ENCODE measurements around the gene ANKRD7.

Gene ANKRD7

DNA sequence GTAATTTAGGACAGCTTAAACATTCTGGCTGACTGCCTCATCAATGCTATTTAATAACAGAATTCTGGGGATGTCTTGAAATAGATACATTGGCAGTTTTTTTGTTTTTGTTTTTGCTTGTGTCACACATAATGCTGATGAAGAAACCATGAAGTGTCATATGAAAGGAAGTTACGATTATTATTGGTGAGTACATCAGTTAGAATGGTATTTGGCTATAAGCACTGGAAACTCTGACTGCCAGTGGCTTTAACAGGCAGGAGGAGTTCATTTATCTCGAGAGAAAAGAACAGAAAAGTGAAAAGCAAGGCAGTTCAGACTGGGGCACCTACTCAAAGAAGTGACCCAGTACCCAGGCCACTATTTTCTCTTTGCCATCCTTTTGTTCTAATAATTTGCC, 22.4 kb upstream of the ANKRD7 start:
- no peaks in the 10 kb centered on the region for H3K9me3 ChIP-seq (ENCODE audit: control insufficient read depth, insufficient read depth, low read depth, low read length)
- H3K27ac ChIP-seq (ENCODE audit: extremely low read depth, low read depth, low read length), result no peak overlapping the region
- TF ChIP-seq ZNF747 (tag by site-specific recombination; IDR thresholded peaks at IDR 0.05) (no peak), ZNF791 (tag by site-specific recombination; IDR thresholded peaks at IDR 0.05) (no peak), ZFHX2 (tag by site-specific recombination; conservative IDR thresholded peaks at IDR 0.05) (no peak), ZNF221 (tag by site-specific recombination; IDR thresholded peaks at IDR 0.05; ENCODE audit: borderline replicate concordance) (no peak), IKZF3 (tag by site-specific recombination; IDR thresholded peaks at IDR 0.05) (no peak), ZNF223 (tag by site-specific recombination; IDR thresholded peaks at IDR 0.05) (no peak), KLF1 (tag by site-specific recombination; IDR thresholded peaks at IDR 0.05) (no peak), YY2 (tag by site-specific recombination; IDR thresholded peaks at IDR 0.05) (no peak), ZNF114 (tag by site-specific recombination; IDR thresholded peaks at IDR 0.05) (no peak), ZNF623 (tag by site-specific recombination; IDR thresholded peaks at IDR 0.05) (no peak), ZBTB48 (tag by site-specific recombination; IDR thresholded peaks at IDR 0.05) (no peak), ZXDB (tag by site-specific recombination; IDR thresholded peaks at IDR 0.05) (no peak), ZSCAN16 (tag by site-specific recombination; IDR thresholded peaks at IDR 0.05) (no peak), ZNF138 (tag by site-specific recombination; IDR thresholded peaks at IDR 0.05; ENCODE audit: borderline replicate concordance) (no peak), ZNF112 (tag by site-specific recombination; IDR thresholded peaks at IDR 0.05) (no peak), ZNF701 (tag by site-specific recombination; IDR thresholded peaks at IDR 0.05) (no peak)
- TF ChIP-seq, protein P1, sequence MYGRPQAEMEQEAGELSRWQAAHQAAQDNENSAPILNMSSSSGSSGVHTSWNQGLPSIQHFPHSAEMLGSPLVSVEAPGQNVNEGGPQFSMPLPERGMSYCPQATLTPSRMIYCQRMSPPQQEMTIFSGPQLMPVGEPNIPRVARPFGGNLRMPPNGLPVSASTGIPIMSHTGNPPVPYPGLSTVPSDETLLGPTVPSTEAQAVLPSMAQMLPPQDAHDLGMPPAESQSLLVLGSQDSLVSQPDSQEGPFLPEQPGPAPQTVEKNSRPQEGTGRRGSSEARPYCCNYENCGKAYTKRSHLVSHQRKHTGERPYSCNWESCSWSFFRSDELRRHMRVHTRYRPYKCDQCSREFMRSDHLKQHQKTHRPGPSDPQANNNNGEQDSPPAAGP (tag by site-specific recombination; IDR thresholded peaks at IDR 0.05), result no peak
- TF ChIP-seq, protein P2, sequence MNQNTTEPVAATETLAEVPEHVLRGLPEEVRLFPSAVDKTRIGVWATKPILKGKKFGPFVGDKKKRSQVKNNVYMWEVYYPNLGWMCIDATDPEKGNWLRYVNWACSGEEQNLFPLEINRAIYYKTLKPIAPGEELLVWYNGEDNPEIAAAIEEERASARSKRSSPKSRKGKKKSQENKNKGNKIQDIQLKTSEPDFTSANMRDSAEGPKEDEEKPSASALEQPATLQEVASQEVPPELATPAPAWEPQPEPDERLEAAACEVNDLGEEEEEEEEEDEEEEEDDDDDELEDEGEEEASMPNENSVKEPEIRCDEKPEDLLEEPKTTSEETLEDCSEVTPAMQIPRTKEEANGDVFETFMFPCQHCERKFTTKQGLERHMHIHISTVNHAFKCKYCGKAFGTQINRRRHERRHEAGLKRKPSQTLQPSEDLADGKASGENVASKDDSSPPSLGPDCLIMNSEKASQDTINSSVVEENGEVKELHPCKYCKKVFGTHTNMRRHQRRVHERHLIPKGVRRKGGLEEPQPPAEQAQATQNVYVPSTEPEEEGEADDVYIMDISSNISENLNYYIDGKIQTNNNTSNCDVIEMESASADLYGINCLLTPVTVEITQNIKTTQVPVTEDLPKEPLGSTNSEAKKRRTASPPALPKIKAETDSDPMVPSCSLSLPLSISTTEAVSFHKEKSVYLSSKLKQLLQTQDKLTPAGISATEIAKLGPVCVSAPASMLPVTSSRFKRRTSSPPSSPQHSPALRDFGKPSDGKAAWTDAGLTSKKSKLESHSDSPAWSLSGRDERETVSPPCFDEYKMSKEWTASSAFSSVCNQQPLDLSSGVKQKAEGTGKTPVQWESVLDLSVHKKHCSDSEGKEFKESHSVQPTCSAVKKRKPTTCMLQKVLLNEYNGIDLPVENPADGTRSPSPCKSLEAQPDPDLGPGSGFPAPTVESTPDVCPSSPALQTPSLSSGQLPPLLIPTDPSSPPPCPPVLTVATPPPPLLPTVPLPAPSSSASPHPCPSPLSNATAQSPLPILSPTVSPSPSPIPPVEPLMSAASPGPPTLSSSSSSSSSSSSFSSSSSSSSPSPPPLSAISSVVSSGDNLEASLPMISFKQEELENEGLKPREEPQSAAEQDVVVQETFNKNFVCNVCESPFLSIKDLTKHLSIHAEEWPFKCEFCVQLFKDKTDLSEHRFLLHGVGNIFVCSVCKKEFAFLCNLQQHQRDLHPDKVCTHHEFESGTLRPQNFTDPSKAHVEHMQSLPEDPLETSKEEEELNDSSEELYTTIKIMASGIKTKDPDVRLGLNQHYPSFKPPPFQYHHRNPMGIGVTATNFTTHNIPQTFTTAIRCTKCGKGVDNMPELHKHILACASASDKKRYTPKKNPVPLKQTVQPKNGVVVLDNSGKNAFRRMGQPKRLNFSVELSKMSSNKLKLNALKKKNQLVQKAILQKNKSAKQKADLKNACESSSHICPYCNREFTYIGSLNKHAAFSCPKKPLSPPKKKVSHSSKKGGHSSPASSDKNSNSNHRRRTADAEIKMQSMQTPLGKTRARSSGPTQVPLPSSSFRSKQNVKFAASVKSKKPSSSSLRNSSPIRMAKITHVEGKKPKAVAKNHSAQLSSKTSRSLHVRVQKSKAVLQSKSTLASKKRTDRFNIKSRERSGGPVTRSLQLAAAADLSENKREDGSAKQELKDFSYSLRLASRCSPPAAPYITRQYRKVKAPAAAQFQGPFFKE (tag by site-specific recombination; IDR thresholded peaks at IDR 0.05; ENCODE audit: borderline replicate concordance), result no peak
- TF ChIP-seq, protein P3, sequence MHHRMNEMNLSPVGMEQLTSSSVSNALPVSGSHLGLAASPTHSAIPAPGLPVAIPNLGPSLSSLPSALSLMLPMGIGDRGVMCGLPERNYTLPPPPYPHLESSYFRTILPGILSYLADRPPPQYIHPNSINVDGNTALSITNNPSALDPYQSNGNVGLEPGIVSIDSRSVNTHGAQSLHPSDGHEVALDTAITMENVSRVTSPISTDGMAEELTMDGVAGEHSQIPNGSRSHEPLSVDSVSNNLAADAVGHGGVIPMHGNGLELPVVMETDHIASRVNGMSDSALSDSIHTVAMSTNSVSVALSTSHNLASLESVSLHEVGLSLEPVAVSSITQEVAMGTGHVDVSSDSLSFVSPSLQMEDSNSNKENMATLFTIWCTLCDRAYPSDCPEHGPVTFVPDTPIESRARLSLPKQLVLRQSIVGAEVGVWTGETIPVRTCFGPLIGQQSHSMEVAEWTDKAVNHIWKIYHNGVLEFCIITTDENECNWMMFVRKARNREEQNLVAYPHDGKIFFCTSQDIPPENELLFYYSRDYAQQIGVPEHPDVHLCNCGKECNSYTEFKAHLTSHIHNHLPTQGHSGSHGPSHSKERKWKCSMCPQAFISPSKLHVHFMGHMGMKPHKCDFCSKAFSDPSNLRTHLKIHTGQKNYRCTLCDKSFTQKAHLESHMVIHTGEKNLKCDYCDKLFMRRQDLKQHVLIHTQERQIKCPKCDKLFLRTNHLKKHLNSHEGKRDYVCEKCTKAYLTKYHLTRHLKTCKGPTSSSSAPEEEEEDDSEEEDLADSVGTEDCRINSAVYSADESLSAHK (tag by site-specific recombination; IDR thresholded peaks at IDR 0.05), result no peak
- TF ChIP-seq, protein P4, sequence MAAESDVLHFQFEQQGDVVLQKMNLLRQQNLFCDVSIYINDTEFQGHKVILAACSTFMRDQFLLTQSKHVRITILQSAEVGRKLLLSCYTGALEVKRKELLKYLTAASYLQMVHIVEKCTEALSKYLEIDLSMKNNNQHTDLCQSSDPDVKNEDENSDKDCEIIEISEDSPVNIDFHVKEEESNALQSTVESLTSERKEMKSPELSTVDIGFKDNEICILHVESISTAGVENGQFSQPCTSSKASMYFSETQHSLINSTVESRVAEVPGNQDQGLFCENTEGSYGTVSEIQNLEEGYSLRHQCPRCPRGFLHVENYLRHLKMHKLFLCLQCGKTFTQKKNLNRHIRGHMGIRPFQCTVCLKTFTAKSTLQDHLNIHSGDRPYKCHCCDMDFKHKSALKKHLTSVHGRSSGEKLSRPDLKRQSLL (tag by site-specific recombination; IDR thresholded peaks at IDR 0.05), result no peak
- no peaks in the 10 kb centered on the region for H3K36me3 ChIP-seq (ENCODE audit: control insufficient read depth in 2 of 2, insufficient read depth in 1 of 2, low read length in 2 of 2)
- no peak overlapping the region for H3K4me3 ChIP-seq (ENCODE audit: low read depth, low read length)
- CTCF ChIA-PET, result no interaction called here
- POLR2A ChIA-PET, result no interaction called here
- H3K4me1 ChIP-seq (ENCODE audit: control insufficient read depth, insufficient read depth, low read length), result no peaks in the 10 kb centered on the region
